HG03432 (cell line): ENCODE measurements around the gene GNPDA1.

Source experiments
- ATAC-seq: cut with Tn5 transposase; IDR thresholded peaks from one replicate; pipeline ENCODE4 v1.9.1; 2021; ENCODE audit warnings: mild to moderate bottlenecking, moderate library complexity; ENCODE audit not compliant: unreplicated experiment

Gene GNPDA1

GRCh38 chr5:141995656-141996055 is 17.2 kb downstream of the GNPDA1 start:
- ATAC-seq, result no peak

- no peak for ATAC-seq
Measured at GRCh38 chr5:141994511-141995136, 18.2 kb downstream of the GNPDA1 start.

- peak; percentile 49 for ATAC-seq
Measured at GRCh38 chr5:141992349-141992963, 20.4 kb downstream of the GNPDA1 start.

- ATAC-seq, result no peak
Measured at GRCh38 chr5:141989720-141990119, 23.1 kb downstream of the GNPDA1 start.

GRCh38 chr5:141986072-141986471 is 26.8 kb downstream of the GNPDA1 start:
- no peak for ATAC-seq

- no peak for ATAC-seq
Measured at GRCh38 chr5:141982626-141983025, 30.2 kb downstream of the GNPDA1 start.

GRCh38 chr5:141978389-141978788 is 34.4 kb downstream of the GNPDA1 start:
- no peak for ATAC-seq

- ATAC-seq, result no peak
Measured at GRCh38 chr5:141976176-141976575, 36.7 kb downstream of the GNPDA1 start.

- ATAC-seq, result no peak
Measured at GRCh38 chr5:141973871-141974595, 38.8 kb downstream of the GNPDA1 start.

GRCh38 chr5:141969783-141970771 is 42.8 kb downstream of the GNPDA1 start:
- peak; percentile 49 for ATAC-seq

GRCh38 chr5:141968914-141969608 is 43.8 kb downstream of the GNPDA1 start, which contains the start of gene RNF14:
Gene RNF14, plus strand, starts transcription at chr5:141969105. Its CDS starts 4,484 bp downstream, at chr5:141973589.
- ATAC-seq, result peak; percentile 94

- ATAC-seq, result no peak
Measured at GRCh38 chr5:141966963-141967333, 45.9 kb downstream of the GNPDA1 start.

- ATAC-seq, result no peak
Measured at GRCh38 chr5:141966275-141966962, 46.4 kb downstream of the GNPDA1 start.

- no peak for ATAC-seq
Measured at GRCh38 chr5:141965071-141965470, 47.8 kb downstream of the GNPDA1 start.

- ATAC-seq, result no peak
Measured at GRCh38 chr5:141963701-141964100, 49.1 kb downstream of the GNPDA1 start.

- ATAC-seq, result no peak
Measured at GRCh38 chr5:141961466-141961865, 51.4 kb downstream of the GNPDA1 start.

GRCh38 chr5:141960449-141961323 is 52.1 kb downstream of the GNPDA1 start:
- peak; percentile 96 for ATAC-seq

GRCh38 chr5:141960018-141960417 is 52.8 kb downstream of the GNPDA1 start:
- ATAC-seq, result no peak
